ENCODE results near the gene EXOC1. TPM values are rescaled to one million over a fixed set of nuclear protein-coding genes. Genes with fewer than 3 reads are reported as not detected.

The EXOC1 gene
- total RNA-seq, 2 experiments from 2014 or later = 23.7 to 33.5 TPM

- no peak overlapping the region for H3K27ac ChIP-seq (ENCODE audit: low read depth, low read length, poor library complexity, severe bottlenecking)
- no peaks in the 10 kb centered on the region for H4K20me1 ChIP-seq (ENCODE audit: insufficient read depth, low read length)
- POLR2A ChIA-PET = interaction anchor here (0.5 to 0.6 kb wide), 2 partner anchors 27 to 89 kb away, joined by 3 to 4 read pairs; no protein-coding TSS in a partner anchor
- DNase-seq (ENCODE audit: low spot score) = no peak
- no peak overlapping the region for H2AFZ ChIP-seq (ENCODE audit: low read length)
- H3K9me2 ChIP-seq (ENCODE audit: insufficient read depth, low read length) = no peaks in the 10 kb centered on the region
- no peak overlapping the region for H3K4me3 ChIP-seq (ENCODE audit: low read depth, low read length, poor library complexity, severe bottlenecking)
- TF ChIP-seq, protein P1, sequence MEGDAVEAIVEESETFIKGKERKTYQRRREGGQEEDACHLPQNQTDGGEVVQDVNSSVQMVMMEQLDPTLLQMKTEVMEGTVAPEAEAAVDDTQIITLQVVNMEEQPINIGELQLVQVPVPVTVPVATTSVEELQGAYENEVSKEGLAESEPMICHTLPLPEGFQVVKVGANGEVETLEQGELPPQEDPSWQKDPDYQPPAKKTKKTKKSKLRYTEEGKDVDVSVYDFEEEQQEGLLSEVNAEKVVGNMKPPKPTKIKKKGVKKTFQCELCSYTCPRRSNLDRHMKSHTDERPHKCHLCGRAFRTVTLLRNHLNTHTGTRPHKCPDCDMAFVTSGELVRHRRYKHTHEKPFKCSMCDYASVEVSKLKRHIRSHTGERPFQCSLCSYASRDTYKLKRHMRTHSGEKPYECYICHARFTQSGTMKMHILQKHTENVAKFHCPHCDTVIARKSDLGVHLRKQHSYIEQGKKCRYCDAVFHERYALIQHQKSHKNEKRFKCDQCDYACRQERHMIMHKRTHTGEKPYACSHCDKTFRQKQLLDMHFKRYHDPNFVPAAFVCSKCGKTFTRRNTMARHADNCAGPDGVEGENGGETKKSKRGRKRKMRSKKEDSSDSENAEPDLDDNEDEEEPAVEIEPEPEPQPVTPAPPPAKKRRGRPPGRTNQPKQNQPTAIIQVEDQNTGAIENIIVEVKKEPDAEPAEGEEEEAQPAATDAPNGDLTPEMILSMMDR (conservative IDR thresholded peaks at IDR 0.05; ENCODE audit: low read length) = no peak
- TF ChIP-seq EZH2phosphoT487 (IDR thresholded peaks at IDR 0.05; ENCODE audit: borderline replicate concordance, low read depth, low read length) = no peak
- H3K79me2 ChIP-seq (ENCODE audit: insufficient read depth, low read depth, low read length) = no peaks in the 10 kb centered on the region
- H3K4me2 ChIP-seq (ENCODE audit: low read length) = no peak overlapping the region
- CTCF ChIA-PET (ENCODE audit: unreplicated experiment) = no interaction called here
- no peaks in the 10 kb centered on the region for H3K4me1 ChIP-seq (ENCODE audit: insufficient read depth, low read length, poor library complexity, severe bottlenecking)
- intact Hi-C loops (cut with micrococcal nuclease; ENCODE audit: unreplicated experiment) = no loop called here
- H3K36me3 ChIP-seq (ENCODE audit: insufficient read depth, low read length) = no peaks in the 10 kb centered on the region
- H3K9me3 ChIP-seq (ENCODE audit: low read length) = no peaks in the 10 kb centered on the region
- no TSS peak for BruUV-seq (replicated peaks)
These were observed 67.6 kb downstream of the EXOC1 start for GRCh38 chr4:55921093-55921492.

DNA sequence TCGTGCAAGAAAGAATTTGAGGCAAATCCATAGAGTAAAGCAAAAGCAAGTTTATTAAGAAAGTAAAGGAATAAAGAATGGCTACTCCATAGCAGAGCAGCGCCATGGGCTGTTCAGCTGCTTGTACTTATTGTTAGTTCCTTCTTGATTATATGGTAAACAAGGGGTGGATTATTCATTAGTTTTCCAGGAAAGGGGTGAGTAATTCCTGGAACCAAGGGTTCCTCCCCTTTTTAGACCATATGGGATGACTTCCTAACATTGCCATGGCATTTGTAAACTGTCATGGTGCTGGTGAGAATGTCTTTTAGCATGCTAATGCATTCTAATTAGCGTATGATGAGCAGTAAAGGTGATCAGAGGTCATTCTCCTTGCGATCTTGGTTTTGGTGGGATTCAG, 71.8 kb downstream of the EXOC1 start:
- BruUV-seq (replicated peaks) = no TSS peak
- H3K4me2 ChIP-seq (ENCODE audit: low read length) = no peak overlapping the region
- H3K9me3 ChIP-seq (ENCODE audit: low read length) = no peaks in the 10 kb centered on the region; the same call in 1 of the 2 replicates
- ChIA-PET POLR2A (no interaction called here), CTCF (ENCODE audit: unreplicated experiment) (no interaction called here)
- no peak for DNase-seq (ENCODE audit: low spot score)
- no peak overlapping the region for H3K27ac ChIP-seq (ENCODE audit: low read depth, low read length, poor library complexity, severe bottlenecking)
- H3K36me3 ChIP-seq (ENCODE audit: insufficient read depth, low read length) = no peaks in the 10 kb centered on the region
- no peaks in the 10 kb centered on the region for H4K20me1 ChIP-seq (ENCODE audit: insufficient read depth, low read length)
- TF ChIP-seq, protein P1 (conservative IDR thresholded peaks at IDR 0.05; ENCODE audit: low read length) = no peak
- no peaks in the 10 kb centered on the region for H3K79me2 ChIP-seq (ENCODE audit: insufficient read depth, low read depth, low read length)
- H3K9me2 ChIP-seq (ENCODE audit: insufficient read depth, low read length) = no peaks in the 10 kb centered on the region
- intact Hi-C loops (cut with micrococcal nuclease; ENCODE audit: unreplicated experiment) = no loop called here
- no peak overlapping the region for H3K4me3 ChIP-seq (ENCODE audit: low read depth, low read length, poor library complexity, severe bottlenecking)
- no peak overlapping the region for H2AFZ ChIP-seq (ENCODE audit: low read length)
- H3K4me1 ChIP-seq (ENCODE audit: insufficient read depth, low read length, poor library complexity, severe bottlenecking) = no peaks in the 10 kb centered on the region

DNA sequence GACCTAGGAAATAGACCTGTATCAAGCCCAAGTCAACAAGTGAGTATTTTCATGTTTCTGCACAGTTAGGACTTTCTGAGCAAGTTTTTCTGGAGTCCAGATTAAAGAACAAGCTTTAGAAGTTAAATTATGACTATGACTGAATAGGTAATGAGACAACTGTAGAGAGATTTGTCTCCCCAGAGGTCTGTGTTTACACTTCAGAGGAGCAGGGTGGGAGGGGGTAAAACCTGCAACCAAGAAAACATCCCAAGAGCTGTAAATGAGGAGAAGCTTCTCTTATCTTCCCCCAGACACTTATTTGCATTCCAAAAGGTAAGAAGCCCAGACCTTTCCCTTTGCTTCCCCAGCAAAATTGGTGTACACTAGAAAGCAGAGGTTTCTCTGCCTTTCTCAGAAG, 73.2 kb downstream of the EXOC1 start:
- no peaks in the 10 kb centered on the region for H3K36me3 ChIP-seq (ENCODE audit: insufficient read depth, low read length)
- no peak overlapping the region for H3K4me3 ChIP-seq (ENCODE audit: low read depth, low read length, poor library complexity, severe bottlenecking)
- BruUV-seq (replicated peaks) = no TSS peak
- no peak overlapping the region for H3K4me2 ChIP-seq (ENCODE audit: low read length)
- H3K9me2 ChIP-seq (ENCODE audit: insufficient read depth, low read length) = no peaks in the 10 kb centered on the region
- DNase-seq (ENCODE audit: low spot score) = no peak
- 0 out of 2 replicates have a peak overlapping the region, but pooled peaks have one; percentile 14 for H2AFZ ChIP-seq (ENCODE audit: low read length)
- no peaks in the 10 kb centered on the region for H3K4me1 ChIP-seq (ENCODE audit: insufficient read depth, low read length, poor library complexity, severe bottlenecking)
- no peaks in the 10 kb centered on the region; the same call in 1 of the 2 replicates for H3K9me3 ChIP-seq (ENCODE audit: low read length)
- ChIA-PET POLR2A (interaction anchor here (0.6 to 1.1 kb wide), 3 partner anchors 12 to 320 kb away, joined by 3 read pairs; no protein-coding TSS in a partner anchor), CTCF (ENCODE audit: unreplicated experiment) (no interaction called here)
- no peaks in the 10 kb centered on the region for H4K20me1 ChIP-seq (ENCODE audit: insufficient read depth, low read length)
- no peak overlapping the region for H3K27ac ChIP-seq (ENCODE audit: low read depth, low read length, poor library complexity, severe bottlenecking)
- no peaks in the 10 kb centered on the region for H3K79me2 ChIP-seq (ENCODE audit: insufficient read depth, low read depth, low read length)
- no peak for TF ChIP-seq EZH2phosphoT487 (IDR thresholded peaks at IDR 0.05; ENCODE audit: borderline replicate concordance, low read depth, low read length)
- TF ChIP-seq, protein P1 (conservative IDR thresholded peaks at IDR 0.05; ENCODE audit: low read length) = no peak
- intact Hi-C loops (cut with micrococcal nuclease; ENCODE audit: unreplicated experiment) = no loop called here
